DOHH2 (cell line): Measurements from ENCODE around the gene MARK1.

Experiments
- H3F3A ChIP-seq: fragments of 200-600 bp; sonication (generic), shearing (Covaris generic); 2 replicates; pipeline ENCODE4 v1.6.0; 2016; ENCODE audit warnings: antibody characterized with exemption, mild to moderate bottlenecking; ENCODE audit not compliant: control insufficient read depth, insufficient read depth
- H3K27ac ChIP-seq: fragments of 200-600 bp; sonication (generic); 2 replicates; pipeline ENCODE4 v1.5.1; 2014; ENCODE audit warnings: low read depth, mild to moderate bottlenecking, low read length, moderate library complexity
- H3K27me3 ChIP-seq: fragments of 200-600 bp; sonication (generic); 2 replicates; pipeline ENCODE4 v1.6.1; 2014; ENCODE audit warnings: mild to moderate bottlenecking, low read length, mixed read lengths; ENCODE audit not compliant: control insufficient read depth
- H3K36me3 ChIP-seq: fragments of 200-600 bp; sonication (generic); 2 replicates; pipeline ENCODE4 v1.6.1; 2014; ENCODE audit warnings: mild to moderate bottlenecking, low read length, moderate library complexity, mixed read lengths; ENCODE audit not compliant: control insufficient read depth
- H3K4me1 ChIP-seq: fragments of 200-600 bp; sonication (generic); 2 replicates; pipeline ENCODE4 v1.6.1; 2014; ENCODE audit warnings: mild to moderate bottlenecking, low read length, mixed read lengths; ENCODE audit not compliant: control insufficient read depth
- H3K4me2 ChIP-seq: fragments of 200-600 bp; sonication (generic); 2 replicates; pipeline ENCODE4 v1.6.0; 2014; ENCODE audit warnings: mild to moderate bottlenecking, low read length, moderate library complexity
- H3K4me3 ChIP-seq: fragments of 200-600 bp; sonication (generic); 2 replicates; pipeline ENCODE4 v1.5.1; 2014; ENCODE audit warnings: mild to moderate bottlenecking, low read length, mixed read lengths
- H3K79me2 ChIP-seq: fragments of 200-600 bp; sonication (generic); 2 replicates; pipeline ENCODE4 v1.6.1; 2014; ENCODE audit warnings: mild to moderate bottlenecking, low read length, mixed read lengths; ENCODE audit not compliant: control insufficient read depth
- H3K9me2 ChIP-seq: fragments of 200-600 bp; sonication (generic); replicated peaks from 2 replicates; pipeline ENCODE4 v1.6.1; 2014; ENCODE audit warnings: mild to moderate bottlenecking, low read length, mixed read lengths; ENCODE audit not compliant: control insufficient read depth
- H3K9me3 ChIP-seq: fragments of 200-600 bp; sonication (generic); 2 replicates; pipeline ENCODE4 v1.6.1; 2014; ENCODE audit warnings: antibody characterized with exemption, low read length, mixed read lengths; ENCODE audit not compliant: control insufficient read depth, insufficient read depth
- H4K20me1 ChIP-seq: fragments of 200-600 bp; sonication (generic); 2 replicates; pipeline ENCODE4 v1.6.0; 2014; ENCODE audit warnings: low read depth, mild to moderate bottlenecking, antibody characterized with exemption, low read length, moderate library complexity; ENCODE audit not compliant: control insufficient read depth, insufficient read depth
- CTCF ChIP-seq: fragments of 200-600 bp; sonication (generic); IDR thresholded peaks from one replicate; pipeline ENCODE4 v1.5.1; 2014; ENCODE audit warnings: antibody characterized with exemption, mild to moderate bottlenecking, low read depth, low read length; ENCODE audit not compliant: poor library complexity, severe bottlenecking
- EZH2phosphoT487 ChIP-seq: fragments of 200-600 bp; sonication (generic); IDR thresholded peaks from 2 replicates; pipeline ENCODE4 v1.6.1; 2017; ENCODE audit warnings: borderline replicate concordance, mild to moderate bottlenecking, antibody characterized with exemption, low read length, moderate library complexity, mixed read lengths

MARK1 gene

GRCh38 chr1:220692436-220693228 lies 164.7 kb downstream of the MARK1 start:
- no peak overlapping the region for H3K4me2 ChIP-seq
- H3K27me3 ChIP-seq: no peaks in the 10 kb centered on the region
- H3K9me3 ChIP-seq: peaks cover 3% of the 10 kb centered on the region; the same call in 1 of the 2 replicates
- TF ChIP-seq CTCF (no peak), EZH2phosphoT487 (no peak)
- H3K79me2 ChIP-seq: no peaks in the 10 kb centered on the region
- H3K9me2 ChIP-seq: no peaks in the 10 kb centered on the region
- H3K27ac ChIP-seq: no peak overlapping the region
- H3K36me3 ChIP-seq: no peaks in the 10 kb centered on the region
- H4K20me1 ChIP-seq: no peaks in the 10 kb centered on the region
- no peaks in the 10 kb centered on the region for H3K4me1 ChIP-seq
- no peak overlapping the region for H3K4me3 ChIP-seq
- no peaks in the 10 kb centered on the region for H3F3A ChIP-seq

DNA sequence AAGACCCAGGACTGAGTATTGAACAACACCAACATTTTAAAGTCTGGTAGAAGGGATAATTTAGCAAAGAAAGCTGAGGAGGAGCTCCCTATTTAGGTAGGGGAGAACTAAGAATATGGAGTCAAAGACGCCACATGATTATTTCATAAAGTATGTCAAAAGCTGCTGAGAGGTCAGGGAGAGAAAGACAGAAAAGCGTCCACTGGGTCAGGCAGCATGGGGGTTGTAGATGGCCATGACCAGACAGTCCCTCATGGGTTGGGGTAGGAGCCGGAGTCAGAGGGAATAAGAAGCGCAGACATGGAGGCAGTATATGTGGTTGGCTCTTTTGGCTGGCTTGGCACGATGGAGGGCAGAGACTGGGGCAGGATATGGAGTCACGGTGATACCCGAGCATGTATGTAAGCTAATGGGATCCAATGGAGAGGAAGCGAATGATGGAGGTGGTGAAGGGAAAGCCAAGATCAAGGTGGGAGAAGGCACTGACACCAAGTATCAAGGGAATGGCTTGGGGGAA lies 167.0 kb downstream of the MARK1 start:
- no peaks in the 10 kb centered on the region for H3K9me2 ChIP-seq
- peaks cover under 1% of the 10 kb centered on the region; the same call in 1 of the 2 replicates for H3K9me3 ChIP-seq
- H3K36me3 ChIP-seq: no peaks in the 10 kb centered on the region
- no peaks in the 10 kb centered on the region for H3K79me2 ChIP-seq
- H3K4me2 ChIP-seq: no peak overlapping the region
- no peaks in the 10 kb centered on the region for H3K27me3 ChIP-seq
- no peaks in the 10 kb centered on the region for H4K20me1 ChIP-seq
- no peaks in the 10 kb centered on the region for H3F3A ChIP-seq
- no peaks in the 10 kb centered on the region for H3K4me1 ChIP-seq
- H3K27ac ChIP-seq: no peak overlapping the region
- TF ChIP-seq EZH2phosphoT487 (no peak), CTCF (no peak)
- H3K4me3 ChIP-seq: no peak overlapping the region

- no peaks in the 10 kb centered on the region for H3K9me2 ChIP-seq
- TF ChIP-seq CTCF: no peak
- TF ChIP-seq EZH2phosphoT487: no peak
Observed at GRCh38 chr1:220695426-220695825, 167.5 kb downstream of the MARK1 start.

More at GRCh38 chr1:220695426-220695825, 167.5 kb downstream of the MARK1 start:
- Histone ChIP-seq H3K9me3 (no peaks in the 10 kb centered on the region), H3K79me2 (no peaks in the 10 kb centered on the region), H3K27me3 (no peaks in the 10 kb centered on the region), H4K20me1 (no peaks in the 10 kb centered on the region), H3K4me2 (no peak overlapping the region), H3K27ac (no peak overlapping the region), H3F3A (no peaks in the 10 kb centered on the region), H3K4me3 (no peak overlapping the region), H3K36me3 (no peaks in the 10 kb centered on the region), H3K4me1 (no peaks in the 10 kb centered on the region)
